HepG2 (cell line): Measurements from ENCODE around the gene UBE2Q2.

Source experiments
- ATF7 ChIP-seq, 2 experiments: fragments of 450-650 bp in 1 of 2; sonication (generic) in 1 of 2; formaldehyde crosslinking in 1 of 2; IDR thresholded peaks; 2 replicates each; pipeline versions ENCODE4 v1.4.0 to v1.6.1; 2016 to 2020; ENCODE audit warnings: antibody characterized with exemption in 1 of 2, mild to moderate bottlenecking in 1 of 2, missing genetic modification reagents in 1 of 2
- CTCF ChIP-seq: sonication (generic); formaldehyde crosslinking; IDR thresholded peaks from 2 replicates; pipeline ENCODE4 v1.5.0; 2020; ENCODE audit warnings: mild to moderate bottlenecking, missing genetic modification reagents, moderate library complexity
- MAX ChIP-seq: IDR thresholded peaks from 2 replicates; pipeline ENCODE4 v1.6.1; 2012; ENCODE audit warnings: inconsistent platforms
- ZNF512B ChIP-seq: sonication (generic); formaldehyde crosslinking; IDR thresholded peaks from 2 replicates; pipeline ENCODE4 v1.5.1; 2020; ENCODE audit warnings: missing genetic modification reagents, mild to moderate bottlenecking, borderline replicate concordance
- ZNF576 ChIP-seq: sonication (generic); formaldehyde crosslinking; IDR thresholded peaks from 2 replicates; pipeline ENCODE4 v1.4.0; 2020; ENCODE audit warnings: mild to moderate bottlenecking, missing genetic modification reagents

GRCh38 chr15:75827691-75828090 lies 15.6 kb upstream of the UBE2Q2 start:
- TF ChIP-seq CTCF (CRISPR knock-in tag) (no peak), ATF7 (IDR thresholded peaks at IDR 0.05) (no peak), ATF7 (CRISPR knock-in tag; IDR thresholded peaks at IDR 0.05) (no peak), ZNF576 (CRISPR knock-in tag) (no peak), ZNF512B (no peak), MAX (no peak)
